ENCODE results near the gene MAP3K8. TPM values are rescaled to one million over a fixed set of nuclear protein-coding genes. Genes with fewer than 3 reads are reported as not detected.
"Not testable (repeated sequence)": the region's sequence is repeated elsewhere in the genome, so short reads cannot be mapped to it uniquely, and the experiment has no call there.

The MAP3K8 gene
- total RNA-seq, 6 experiments from 2014 or later: 3.1 to 21.9 (median 6.1) TPM

DNA sequence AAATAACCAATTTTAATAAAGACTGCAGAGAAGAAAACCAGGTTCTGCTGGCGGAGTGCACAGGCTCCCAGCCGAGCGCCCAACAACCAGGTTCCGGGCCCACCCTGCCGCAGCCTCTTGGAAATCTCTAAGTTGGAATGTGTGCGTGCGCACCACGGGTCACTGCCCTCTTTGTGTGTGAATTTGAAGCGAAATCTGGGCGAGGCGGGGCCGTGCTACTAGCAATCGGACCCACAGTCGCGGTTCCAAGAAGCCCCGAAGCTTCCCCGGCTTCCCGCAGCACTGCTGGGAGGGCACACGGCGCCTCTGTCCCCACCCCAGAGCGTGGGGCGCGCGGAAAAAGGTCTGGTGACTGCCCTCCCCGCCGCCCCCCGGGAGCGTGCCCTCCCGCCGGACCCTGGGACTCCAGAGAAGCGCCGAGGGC, 666 bp upstream of the MAP3K8 start:
- peak; percentile 81 to 85 (median 81) for DNase-seq
- no peaks in the 10 kb centered on the region for H3K27me3 ChIP-seq
- H3K4me3 ChIP-seq: peak overlapping the region; percentile 81 to 89 (median 85)
- peak overlapping the region; percentile 81 to 99 (median 99) for H3K27ac ChIP-seq
- no peak for TF ChIP-seq POLR2A (IDR thresholded peaks at IDR 0.05)
- TF ChIP-seq, protein P1, sequence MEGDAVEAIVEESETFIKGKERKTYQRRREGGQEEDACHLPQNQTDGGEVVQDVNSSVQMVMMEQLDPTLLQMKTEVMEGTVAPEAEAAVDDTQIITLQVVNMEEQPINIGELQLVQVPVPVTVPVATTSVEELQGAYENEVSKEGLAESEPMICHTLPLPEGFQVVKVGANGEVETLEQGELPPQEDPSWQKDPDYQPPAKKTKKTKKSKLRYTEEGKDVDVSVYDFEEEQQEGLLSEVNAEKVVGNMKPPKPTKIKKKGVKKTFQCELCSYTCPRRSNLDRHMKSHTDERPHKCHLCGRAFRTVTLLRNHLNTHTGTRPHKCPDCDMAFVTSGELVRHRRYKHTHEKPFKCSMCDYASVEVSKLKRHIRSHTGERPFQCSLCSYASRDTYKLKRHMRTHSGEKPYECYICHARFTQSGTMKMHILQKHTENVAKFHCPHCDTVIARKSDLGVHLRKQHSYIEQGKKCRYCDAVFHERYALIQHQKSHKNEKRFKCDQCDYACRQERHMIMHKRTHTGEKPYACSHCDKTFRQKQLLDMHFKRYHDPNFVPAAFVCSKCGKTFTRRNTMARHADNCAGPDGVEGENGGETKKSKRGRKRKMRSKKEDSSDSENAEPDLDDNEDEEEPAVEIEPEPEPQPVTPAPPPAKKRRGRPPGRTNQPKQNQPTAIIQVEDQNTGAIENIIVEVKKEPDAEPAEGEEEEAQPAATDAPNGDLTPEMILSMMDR (IDR thresholded peaks at IDR 0.05): no peak
- H3K9me3 ChIP-seq: no peaks in the 10 kb centered on the region
- peak; percentile 42 to 55 (median 46) for ATAC-seq
- peaks cover 0 to 6% (median 0%) of the 10 kb centered on the region in 4 donors for H3K36me3 ChIP-seq
- H3K4me1 ChIP-seq: peaks cover 0 to 16% (median 0%) of the 10 kb centered on the region in 4 donors
- WGBS (ENCODE audit: insufficient coverage, low coverage, low lambda C conversion rate, missing lambda C conversion rate): 0% methylated on average over 8 of the region's 32 CpGs
- intact Hi-C loops (cut with DNase I): no loop called here

DNA sequence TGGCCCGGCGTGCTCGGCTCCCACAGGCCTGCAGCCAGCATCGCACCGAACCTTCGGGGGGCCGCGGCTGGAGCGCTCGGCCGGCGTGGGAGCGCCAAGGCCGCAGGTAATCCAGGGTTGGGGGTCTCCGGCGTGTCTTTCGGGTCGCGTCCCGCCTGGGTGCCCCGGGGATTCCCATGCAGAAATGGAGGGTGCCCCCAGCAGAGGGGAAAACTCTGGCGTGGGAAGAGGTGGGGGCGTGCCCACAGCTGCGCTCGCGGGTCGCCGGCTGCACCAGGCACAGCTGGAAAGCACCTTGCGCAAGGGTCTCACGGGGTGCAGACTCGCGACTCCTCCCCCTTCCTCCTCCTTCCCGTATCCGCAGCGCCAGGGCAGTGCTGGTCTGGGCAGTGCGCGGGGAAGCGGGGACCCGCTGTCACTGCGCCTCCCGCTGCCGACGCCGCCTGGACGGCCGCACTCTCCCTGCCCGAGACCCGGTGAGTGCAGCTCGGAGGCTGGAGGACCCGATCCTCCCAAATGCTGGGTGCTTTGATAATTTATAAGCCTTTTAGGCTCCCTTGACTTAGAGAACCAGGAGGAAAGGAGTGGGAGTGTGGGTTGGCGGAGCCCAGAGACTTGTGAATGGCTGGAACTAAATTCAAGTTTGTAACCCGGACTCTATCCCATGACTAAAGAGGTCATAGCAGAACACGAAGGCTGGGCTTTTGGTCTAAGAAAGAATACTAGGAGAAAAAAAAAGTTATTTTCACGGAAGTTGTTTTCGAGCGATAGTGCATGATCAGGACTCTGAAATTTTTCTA, 489 bp downstream of the MAP3K8 start:
- WGBS (ENCODE audit: insufficient coverage, low coverage, low lambda C conversion rate, missing lambda C conversion rate): 3% methylated on average over 10 of the region's 56 CpGs
- DNase-seq (peak; percentile 92 to 94 (median 94)), ATAC-seq (peak; percentile 68 to 83 (median 79))
- TF ChIP-seq POLR2A (IDR thresholded peaks at IDR 0.05): peak; percentile 96
- TF ChIP-seq, protein P1 (IDR thresholded peaks at IDR 0.05): no peak
- intact Hi-C loops (cut with DNase I): no loop called here
- Histone ChIP-seq H3K27me3 (no peaks in the 10 kb centered on the region), H3K4me3 (peak overlapping the region; percentile 81 to 89 (median 85)), H3K27ac (peak overlapping the region; percentile 81 to 99 (median 99)), H3K4me1 (peaks cover 0 to 20% (median 0%) of the 10 kb centered on the region in 4 donors), H3K9me3 (no peaks in the 10 kb centered on the region), H3K36me3 (peaks cover 0 to 15% (median 0%) of the 10 kb centered on the region in 4 donors)

DNA sequence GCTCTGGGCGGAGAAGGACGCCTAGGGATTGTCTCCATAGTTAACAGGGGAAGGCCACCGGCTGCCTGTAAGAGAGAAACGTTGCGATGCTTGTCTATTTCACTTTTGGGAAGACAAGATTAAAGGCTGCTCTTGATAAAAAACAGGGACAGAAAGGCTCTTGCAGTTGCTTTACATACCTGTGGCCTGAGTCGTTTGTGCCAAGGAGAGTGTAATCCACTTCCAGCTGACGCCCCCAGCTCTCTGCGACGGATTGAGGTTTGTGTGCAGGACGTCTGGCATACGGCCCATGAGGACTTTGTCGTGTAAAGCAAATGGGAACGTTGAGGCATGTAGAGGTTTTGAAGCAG, 1.1 kb downstream of the MAP3K8 start:
- Histone ChIP-seq H3K4me3 (peak overlapping the region; percentile 81 to 89 (median 85)), H3K27me3 (no peaks in the 10 kb centered on the region), H3K9me3 (no peaks in the 10 kb centered on the region), H3K27ac (peak overlapping the region; percentile 81 to 99 (median 99)), H3K36me3 (peaks cover 0 to 21% (median 0%) of the 10 kb centered on the region in 4 donors), H3K4me1 (peaks cover 0 to 20% (median 0%) of the 10 kb centered on the region in 4 donors)
- no peak for TF ChIP-seq POLR2A (IDR thresholded peaks at IDR 0.05)
- TF ChIP-seq, protein P1 (IDR thresholded peaks at IDR 0.05): no peak
- peak in 2 of 3 donors; percentile 56 to 57 for DNase-seq
- intact Hi-C loops (cut with DNase I): no loop called here
- ATAC-seq: no peak
- WGBS (ENCODE audit: insufficient coverage, low coverage, low lambda C conversion rate, missing lambda C conversion rate): 10% methylated on average over 13 of the region's 13 CpGs

DNA sequence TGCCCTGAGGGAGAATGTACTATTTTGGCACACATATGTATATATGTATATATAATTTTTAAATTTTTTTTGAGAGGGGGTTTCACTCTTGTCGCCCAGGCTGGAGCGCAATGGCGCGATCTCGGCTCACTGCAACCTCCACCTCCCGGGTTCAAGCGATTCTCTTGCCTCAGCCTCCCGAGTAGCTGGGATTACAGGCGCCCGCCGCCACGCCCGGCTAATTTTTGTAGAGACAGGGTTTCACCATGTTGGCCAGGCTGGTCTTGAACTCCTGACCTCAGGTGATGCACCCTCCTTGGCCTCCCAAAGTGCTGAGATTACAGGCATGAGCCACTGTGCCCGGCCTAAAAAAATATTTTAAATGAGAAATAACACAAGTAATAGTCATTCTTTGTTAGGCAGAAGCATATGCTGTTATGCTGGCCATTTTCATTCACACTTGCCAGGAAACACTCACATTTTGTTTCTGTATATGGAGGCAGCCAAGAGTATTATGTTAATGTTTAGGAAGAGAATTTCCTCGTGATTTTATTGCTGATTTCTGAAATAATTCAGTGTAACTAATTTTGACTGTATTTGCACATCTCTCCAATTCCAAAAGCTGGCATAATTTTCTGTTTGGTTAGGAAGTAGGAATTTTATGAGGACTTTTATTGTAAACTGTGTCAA, 1.6 kb downstream of the MAP3K8 start:
- DNase-seq; ATAC-seq; H3K27me3 ChIP-seq; H3K9me3 ChIP-seq; intact Hi-C loops (cut with DNase I): not testable (repeated sequence)
- Histone ChIP-seq H3K4me3 (peak overlapping the region; percentile 81 to 89 (median 85)), H3K4me1 (peaks cover 0 to 20% (median 0%) of the 10 kb centered on the region in 4 donors), H3K36me3 (peaks cover 0 to 23% (median 0%) of the 10 kb centered on the region in 4 donors), H3K27ac (peak overlapping the region; percentile 81 to 99 (median 99))
- 57% methylated on average over 13 of the region's 15 CpGs for WGBS (ENCODE audit: insufficient coverage, low coverage, low lambda C conversion rate, missing lambda C conversion rate)
